IMR-90 (cell line): ENCODE measurements around the gene MAML2. TPM values are rescaled to one million over a fixed set of nuclear protein-coding genes. Genes with fewer than 3 reads are reported as not detected.

Experiments
- ATAC-seq: fragments of 200-7000 bp; cut with Tn5 transposase; 2 replicates; pipeline ENCODE4 v1.9.1; 2020; ENCODE audit warnings: low read depth, mild to moderate bottlenecking, moderate library complexity
- BruUV-seq: library from RNA; stranded (reverse); fragments of 400-500 nt; replicated peaks from 2 replicates; lab custom pipeline; 2021; lab: Mats Ljungman, UMichigan
- CTCF ChIA-PET: fragments of 300-600 bp; formaldehyde crosslinking; extraction: SDS; loops from one replicate; lab custom pipeline; 2021; ENCODE audit warnings: antibody characterized with exemption; lab: Yijun Ruan, JAX
- POLR2A ChIA-PET: fragments of 300-600 bp; sonication (Branson Sonifier 250); formaldehyde crosslinking; loops from one replicate; lab custom pipeline; 2022; ENCODE audit warnings: antibody characterized with exemption; ENCODE audit not compliant: unreplicated experiment; lab: Charles Lee
- DNase-seq: peaks from one replicate; pipeline ENCODE4 v3.0.0; 2013
- H2AFZ ChIP-seq: replicated peaks from 2 replicates; pipeline ENCODE3; 2013; ENCODE audit warnings: low read length, mild to moderate bottlenecking; ENCODE audit not compliant: poor library complexity
- H2AK5ac ChIP-seq: 2 replicates; pipeline ENCODE4 v1.6.1; 2013; ENCODE audit warnings: low read depth, low read length, inconsistent platforms
- H2AK9ac ChIP-seq: replicated peaks from 2 replicates; pipeline ENCODE3; 2013; ENCODE audit warnings: mild to moderate bottlenecking, low read depth, low read length, moderate library complexity; ENCODE audit not compliant: poor library complexity
- H2BK120ac ChIP-seq: 2 replicates; pipeline ENCODE4 v1.6.1; 2013; ENCODE audit warnings: low read depth, low read length, inconsistent platforms
- H2BK15ac ChIP-seq: 3 replicates; pipeline ENCODE4 v1.6.1; 2013; ENCODE audit warnings: low read depth, low read length, inconsistent platforms
- H2BK20ac ChIP-seq: 2 replicates; pipeline ENCODE4 v1.6.1; 2013; ENCODE audit warnings: low read depth, mild to moderate bottlenecking, inconsistent platforms, low read length, moderate library complexity
- H2BK5ac ChIP-seq: 2 replicates; pipeline ENCODE4 v1.6.1; 2013; ENCODE audit warnings: mild to moderate bottlenecking, low read depth, low read length, inconsistent platforms; ENCODE audit not compliant: poor library complexity, severe bottlenecking
- H3K14ac ChIP-seq: replicated peaks from 2 replicates; pipeline ENCODE4 v1.6.1; 2013; ENCODE audit warnings: low read depth, low read length, inconsistent platforms
- H3K18ac ChIP-seq: 2 replicates; pipeline ENCODE4 v1.6.1; 2013; ENCODE audit warnings: low read depth, low read length, control low read depth
- H3K23ac ChIP-seq: 2 replicates; pipeline ENCODE4 v1.6.1; 2013; ENCODE audit warnings: low read depth, low read length, inconsistent platforms
- H3K27ac ChIP-seq: 2 replicates; pipeline ENCODE4 v1.5.1; 2013; ENCODE audit warnings: mild to moderate bottlenecking, control low read depth, low read length; ENCODE audit not compliant: insufficient read depth
- H3K27me3 ChIP-seq: 2 replicates; pipeline ENCODE4 v1.6.1; 2013; ENCODE audit warnings: low read length; ENCODE audit not compliant: control insufficient read depth, insufficient read depth
- H3K36me3 ChIP-seq: 2 replicates; pipeline ENCODE4 v1.6.1; 2013; ENCODE audit warnings: low read length, mixed read lengths; ENCODE audit not compliant: control insufficient read depth, insufficient read depth
- H3K4ac ChIP-seq: 2 replicates; pipeline ENCODE4 v1.6.1; 2013; ENCODE audit warnings: low read depth, low read length, inconsistent platforms
- H3K4me1 ChIP-seq: 2 replicates; pipeline ENCODE4 v1.6.1; 2013; ENCODE audit warnings: low read length, mixed read lengths; ENCODE audit not compliant: control insufficient read depth, insufficient read depth
- H3K4me2 ChIP-seq: 2 replicates; pipeline ENCODE4 v1.6.1; 2013; ENCODE audit warnings: low read depth, mild to moderate bottlenecking, control low read depth, low read length, moderate library complexity
- H3K4me3 ChIP-seq: 2 replicates; pipeline ENCODE4 v1.5.1; 2013; ENCODE audit warnings: low read depth, mild to moderate bottlenecking, control low read depth, low read length, moderate library complexity; ENCODE audit not compliant: insufficient read depth
- H3K56ac ChIP-seq: 2 replicates; pipeline ENCODE4 v1.6.1; 2013; ENCODE audit warnings: low read length, inconsistent platforms; ENCODE audit not compliant: insufficient read depth; ENCODE audit errors: extremely low read depth
- H3K79me1 ChIP-seq, 2 experiments: 2 replicates each; pipeline ENCODE4 v1.6.1; 2013; ENCODE audit warnings: low read length in 2 of 2, inconsistent platforms in 1 of 2, low read depth in 1 of 2
- H3K9ac ChIP-seq: 2 replicates; pipeline ENCODE4 v1.6.1; 2013; ENCODE audit warnings: low read depth, low read length, control low read depth
- H3K9me1 ChIP-seq: 2 replicates; pipeline ENCODE4 v1.6.1; 2013; ENCODE audit warnings: low read length, inconsistent platforms; ENCODE audit not compliant: insufficient read depth
- H3K9me3 ChIP-seq: 2 replicates; pipeline ENCODE4 v1.6.1; 2013; ENCODE audit warnings: low read length; ENCODE audit not compliant: control insufficient read depth, insufficient read depth
- H4K20me1 ChIP-seq: 2 replicates; pipeline ENCODE4 v1.6.1; 2013; ENCODE audit warnings: low read length, inconsistent platforms; ENCODE audit not compliant: insufficient read depth
- H4K5ac ChIP-seq: 2 replicates; pipeline ENCODE4 v1.6.1; 2013; ENCODE audit warnings: mild to moderate bottlenecking, low read depth, low read length, control low read depth
- H4K8ac ChIP-seq, 2 experiments: 2 replicates each; pipeline ENCODE4 v1.6.1; 2013; ENCODE audit warnings: low read depth in 2 of 2, low read length in 2 of 2, control low read depth in 1 of 2, inconsistent platforms in 1 of 2
- H4K91ac ChIP-seq: 2 replicates; pipeline ENCODE4 v1.6.1; 2013; ENCODE audit warnings: low read depth, low read length, inconsistent platforms; ENCODE audit not compliant: insufficient read depth
- BHLHE40 ChIP-seq: fragments of 150-350 bp; IDR thresholded peaks from 2 replicates; pipeline ENCODE4 v1.6.1; 2016; ENCODE audit warnings: mild to moderate bottlenecking, low read depth, low read length
- CEBPB ChIP-seq: IDR thresholded peaks from 2 replicates; pipeline ENCODE4 v1.6.1; 2012; ENCODE audit warnings: low read depth, low read length, improper control_type of control experiment
- FOS ChIP-seq: fragments of 150-350 bp; IDR thresholded peaks from 2 replicates; pipeline ENCODE4 v1.6.1; 2016; ENCODE audit warnings: low read depth, low read length
- MAZ ChIP-seq: IDR thresholded peaks from 2 replicates; pipeline ENCODE4 v1.6.1; 2012; ENCODE audit warnings: low read depth, mild to moderate bottlenecking, low read length, improper control_type of control experiment, moderate library complexity, borderline replicate concordance
- RAD21 ChIP-seq: IDR thresholded peaks from 2 replicates; pipeline ENCODE4 v1.6.1; 2012; ENCODE audit warnings: low read length, improper control_type of control experiment
- RCOR1 ChIP-seq: IDR thresholded peaks from 2 replicates; pipeline ENCODE4 v1.6.1; 2012; ENCODE audit warnings: mild to moderate bottlenecking, low read length, improper control_type of control experiment; ENCODE audit not compliant: insufficient replicate concordance
- WGBS, 2 experiments: methylation state at CpG; one replicate each; pipeline versions ENCODE4 v1.1.5 to v1.1.7; 2013; ENCODE audit warnings: missing lambda C conversion rate in 2 of 2; ENCODE audit not compliant: insufficient read length in 1 of 2; ENCODE audit errors: extremely low coverage in 2 of 2; 5-methylcytosine and 5-hydroxymethylcytosine counted together
- dilution Hi-C: fragments of 300-500 bp; cut with HindIII; formaldehyde crosslinking; loops from one replicate; pipeline ENCODE4 v1.14.3; 2018; ENCODE audit warnings: low sequenced_read_pairs; ENCODE audit not compliant: unreplicated experiment
- in situ Hi-C: fragments of 300-500 bp; cut with MboI; formaldehyde crosslinking; loops from 3 replicates; pipeline ENCODE4 v1.14.3; 2019; ENCODE audit warnings: low sequenced_read_pairs, inconsistent platforms, mixed read lengths
- intact Hi-C: fragments of 100-400 bp; cut with micrococcal nuclease; formaldehyde crosslinking; loops from 2 replicates; pipeline ENCODE4 v1.10.0; 2022
- polyA plus RNA-seq, 3 experiments: library from polyadenylated mRNA; depleted of rRNA; stranded (reverse); fragments of >200 nt; gene quantifications; 2 replicates each; pipeline ENCODE4 v1.2.3, GENCODE V29; 2012; ENCODE audit warnings: low replicate concordance in 1 of 3
- total RNA-seq: library from RNA; depleted of rRNA; stranded (reverse); fragments of >200 nt; gene quantifications from 2 replicates; pipeline ENCODE4 v1.2.3, GENCODE V29; 2012

The MAML2 gene
- total and polyA plus RNA-seq, 2 of the 4 experiments (the other 2 are of a cell fraction) = 15.0 to 19.5 TPM

GRCh38 chr11:96338910-96339705 lies 3.9 kb downstream of the MAML2 start:
- peaks cover 18% of the 10 kb centered on the region for H3K4me1 ChIP-seq
- CTCF ChIA-PET = interaction anchor here (1.0 to 5.1 kb wide), 6 partner anchors 14 to 236 kb away, joined by 3 to 34 read pairs (median 3); no protein-coding TSS in a partner anchor
- peak; percentile 84 for DNase-seq

More at GRCh38 chr11:96338910-96339705, 3.9 kb downstream of the MAML2 start:
- peak overlapping the region; percentile 89 for H2BK120ac ChIP-seq
- H3K9me1 ChIP-seq = peaks cover 13% of the 10 kb centered on the region
- H3K23ac ChIP-seq = peak overlapping the region; percentile 95
- H3K36me3 ChIP-seq = peaks cover 4% of the 10 kb centered on the region
- H3K18ac ChIP-seq = peak overlapping the region; percentile 75
- in situ Hi-C loops (no loop called here), dilution Hi-C loops (no loop called here), intact Hi-C loops (loop anchor here (5.0 kb wide), 1 partner anchor 347 kb away; no protein-coding TSS in a partner anchor)
- H2AK5ac ChIP-seq = peak overlapping the region; percentile 65
- peak overlapping the region; percentile 92 for H2BK5ac ChIP-seq
- no peaks in the 10 kb centered on the region for H3K27me3 ChIP-seq
- ATAC-seq = peak; percentile 3; the same call in 1 of the 2 replicates
- peak overlapping the region; percentile 88 for H4K91ac ChIP-seq
- H3K4me3 ChIP-seq = peak overlapping the region; percentile 92
- peak overlapping the region; percentile 85 for H3K56ac ChIP-seq
- TF ChIP-seq BHLHE40 (peak; percentile 84), MAZ (peak; percentile 11; the same call in 1 of the 2 replicates), RAD21 (0 out of 2 replicates have a peak, but pooled peaks have one; percentile 20), RCOR1 (no peak), FOS (0 out of 2 replicates have a peak, but pooled peaks have one; percentile 31), CEBPB (peak; percentile 93)
- peak overlapping the region; percentile 75 for H2BK20ac ChIP-seq
- H4K20me1 ChIP-seq = peaks cover 2% of the 10 kb centered on the region; the same call in 1 of the 2 replicates
- H4K5ac ChIP-seq = peak overlapping the region; percentile 73
- peak overlapping the region; percentile 94 for H3K14ac ChIP-seq
- H2AK9ac ChIP-seq = peak overlapping the region; percentile 93
- no peaks in the 10 kb centered on the region for H3K9me3 ChIP-seq
- no TSS peak for BruUV-seq
- peak overlapping the region; percentile 17 to 87 for H4K8ac ChIP-seq
- peak overlapping the region; percentile 95 for H3K9ac ChIP-seq
- H3K27ac ChIP-seq = peak overlapping the region; percentile 94
- peaks cover 29 to 80% of the 10 kb centered on the region in 2 experiments for H3K79me1 ChIP-seq
- POLR2A ChIA-PET = interaction anchor here (0.5 to 0.6 kb wide), 2 partner anchors 36 to 138 kb away, joined by 3 to 4 read pairs; no protein-coding TSS in a partner anchor
- peak overlapping the region; percentile 96 for H3K4me2 ChIP-seq
- peak overlapping the region; percentile 93 for H3K4ac ChIP-seq
- peak overlapping the region; percentile 80 for H2AFZ ChIP-seq
- 10% methylated on average over 2 of the region's 13 CpGs; no CpG with 5 or more reads in 1 of the 2 experiments for WGBS, 2 experiments
- H2BK15ac ChIP-seq = peak overlapping the region; percentile 72
